ENCODE measurements around the gene AQP6.

The AQP6 gene

GRCh38 chr12:49939707-49940106, 33.0 kb upstream of the AQP6 start:
- TF ChIP-seq BACH2 (CRISPR knock-in tag; IDR thresholded peaks at IDR 0.05; ENCODE audit: borderline replicate concordance) (no peak), GLIS3 (CRISPR knock-in tag; IDR thresholded peaks at IDR 0.05) (no peak), ZFP30 (CRISPR knock-in tag; IDR thresholded peaks at IDR 0.05) (no peak), CSRNP3 (CRISPR knock-in tag; IDR thresholded peaks at IDR 0.05) (no peak), ZNF8 (CRISPR knock-in tag; IDR thresholded peaks at IDR 0.05) (no peak), RARB (CRISPR knock-in tag; IDR thresholded peaks at IDR 0.05) (no peak), TSHZ2 (CRISPR knock-in tag; IDR thresholded peaks at IDR 0.05) (no peak), POU6F1 (CRISPR knock-in tag; IDR thresholded peaks at IDR 0.05; ENCODE audit: borderline replicate concordance, low read depth) (no peak), ZNF70 (CRISPR knock-in tag; IDR thresholded peaks at IDR 0.05) (no peak), ESRRG (CRISPR knock-in tag; IDR thresholded peaks at IDR 0.05) (no peak), SNAI2 (CRISPR knock-in tag; IDR thresholded peaks at IDR 0.05) (no peak), CSDC2 (CRISPR knock-in tag; IDR thresholded peaks at IDR 0.05) (no peak), CREB5 (CRISPR knock-in tag; IDR thresholded peaks at IDR 0.05; ENCODE audit: low read depth) (no peak), ZFP3 (CRISPR knock-in tag; IDR thresholded peaks at IDR 0.05) (no peak)
- no peak for ATAC-seq

GRCh38 chr12:49941556-49942511, 30.9 kb upstream of the AQP6 start:
- no peak for ATAC-seq

More at GRCh38 chr12:49941556-49942511, 30.9 kb upstream of the AQP6 start:
- no peak for TF ChIP-seq GLIS3 (CRISPR knock-in tag; IDR thresholded peaks at IDR 0.05)
- TF ChIP-seq CREB5 (CRISPR knock-in tag; IDR thresholded peaks at IDR 0.05; ENCODE audit: low read depth) = no peak
- no peak for TF ChIP-seq ZFP30 (CRISPR knock-in tag; IDR thresholded peaks at IDR 0.05)
- TF ChIP-seq ZFP3 (CRISPR knock-in tag; IDR thresholded peaks at IDR 0.05) = no peak
- no peak for TF ChIP-seq CSRNP3 (CRISPR knock-in tag; IDR thresholded peaks at IDR 0.05)
- TF ChIP-seq ESRRG (CRISPR knock-in tag; IDR thresholded peaks at IDR 0.05) = no peak
- TF ChIP-seq PATZ1 (CRISPR knock-in tag; IDR thresholded peaks at IDR 0.05; ENCODE audit: borderline replicate concordance) = no peak
- TF ChIP-seq PPARA (CRISPR knock-in tag; IDR thresholded peaks at IDR 0.05; ENCODE audit: borderline replicate concordance) = no peak
- TF ChIP-seq ZNF565 (CRISPR knock-in tag; conservative IDR thresholded peaks at IDR 0.05; ENCODE audit: low read depth) = no peak
- no peak for TF ChIP-seq ARNTL (CRISPR knock-in tag; IDR thresholded peaks at IDR 0.05; ENCODE audit: borderline replicate concordance, low read depth)
- no peak for TF ChIP-seq OSR1 (CRISPR knock-in tag; IDR thresholded peaks at IDR 0.05)
- TF ChIP-seq BACH2 (CRISPR knock-in tag; IDR thresholded peaks at IDR 0.05; ENCODE audit: borderline replicate concordance) = no peak
- TF ChIP-seq CSDC2 (CRISPR knock-in tag; IDR thresholded peaks at IDR 0.05) = no peak
- no peak for TF ChIP-seq RARB (CRISPR knock-in tag; IDR thresholded peaks at IDR 0.05)
- no peak for TF ChIP-seq ZNF70 (CRISPR knock-in tag; IDR thresholded peaks at IDR 0.05)
- no peak for TF ChIP-seq TOX (CRISPR knock-in tag; IDR thresholded peaks at IDR 0.05; ENCODE audit: borderline replicate concordance)
- TF ChIP-seq POU6F1 (CRISPR knock-in tag; IDR thresholded peaks at IDR 0.05; ENCODE audit: borderline replicate concordance, low read depth) = no peak
- no peak for TF ChIP-seq ISL1 (CRISPR knock-in tag; IDR thresholded peaks at IDR 0.05)
